Tibial nerve (tissue), 3 donors: ENCODE data around the gene TNFRSF13B.
"Not testable (repeated sequence)": the region's sequence is repeated elsewhere in the genome, so short reads cannot be mapped to it uniquely, and the experiment has no call there.

Experiments used
- POLR2A ChIP-seq, 2 donors: fragments of 450-650 bp; IDR thresholded peaks; one replicate each; pipeline ENCODE4 v1.6.1; 2017; ENCODE audit warnings: antibody characterized with exemption in 2 of 2, mild to moderate bottlenecking in 2 of 2, moderate library complexity in 2 of 2
- TF ChIP-seq, protein P1 (sequence below), 5 experiments: fragments of 200-600 bp in 3 of 5; fragments of 450-650 bp in 2 of 5; sonication (generic) in 3 of 5; IDR thresholded peaks; one replicate each; pipeline ENCODE4 v1.5.1; 2016 to 2019; ENCODE audit warnings: antibody characterized with exemption in 5 of 5, mild to moderate bottlenecking in 3 of 5, moderate library complexity in 2 of 5

DNA sequence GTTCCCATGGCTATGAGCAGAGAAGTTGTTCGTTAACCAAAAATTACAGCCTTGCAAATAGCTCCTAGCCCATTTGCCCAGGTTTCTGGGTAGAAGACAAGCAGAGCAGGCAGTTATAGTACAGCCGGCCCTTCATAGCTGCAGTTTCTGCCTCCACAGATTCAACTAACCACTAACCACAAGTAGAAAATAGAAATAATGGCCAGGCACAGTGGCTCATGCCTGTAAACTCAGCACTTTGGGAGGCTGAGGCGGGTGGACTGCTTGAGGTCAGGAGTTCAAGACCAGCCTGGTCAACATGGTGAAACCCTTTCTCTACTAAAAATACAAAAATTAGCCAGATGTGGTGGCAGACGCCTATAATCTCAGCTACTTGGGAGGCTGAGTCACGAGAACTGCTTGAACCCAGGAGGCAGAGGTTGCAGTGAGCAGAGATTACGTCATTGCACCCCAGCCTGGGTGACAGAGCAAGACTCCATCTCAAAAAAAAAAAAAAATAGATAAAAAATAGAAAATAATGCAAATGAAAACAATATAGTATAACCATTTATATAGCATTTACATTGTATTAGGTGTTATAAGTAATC lies 7.4 kb upstream of the TNFRSF13B start:
- TF ChIP-seq, protein P1, sequence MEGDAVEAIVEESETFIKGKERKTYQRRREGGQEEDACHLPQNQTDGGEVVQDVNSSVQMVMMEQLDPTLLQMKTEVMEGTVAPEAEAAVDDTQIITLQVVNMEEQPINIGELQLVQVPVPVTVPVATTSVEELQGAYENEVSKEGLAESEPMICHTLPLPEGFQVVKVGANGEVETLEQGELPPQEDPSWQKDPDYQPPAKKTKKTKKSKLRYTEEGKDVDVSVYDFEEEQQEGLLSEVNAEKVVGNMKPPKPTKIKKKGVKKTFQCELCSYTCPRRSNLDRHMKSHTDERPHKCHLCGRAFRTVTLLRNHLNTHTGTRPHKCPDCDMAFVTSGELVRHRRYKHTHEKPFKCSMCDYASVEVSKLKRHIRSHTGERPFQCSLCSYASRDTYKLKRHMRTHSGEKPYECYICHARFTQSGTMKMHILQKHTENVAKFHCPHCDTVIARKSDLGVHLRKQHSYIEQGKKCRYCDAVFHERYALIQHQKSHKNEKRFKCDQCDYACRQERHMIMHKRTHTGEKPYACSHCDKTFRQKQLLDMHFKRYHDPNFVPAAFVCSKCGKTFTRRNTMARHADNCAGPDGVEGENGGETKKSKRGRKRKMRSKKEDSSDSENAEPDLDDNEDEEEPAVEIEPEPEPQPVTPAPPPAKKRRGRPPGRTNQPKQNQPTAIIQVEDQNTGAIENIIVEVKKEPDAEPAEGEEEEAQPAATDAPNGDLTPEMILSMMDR (IDR thresholded peaks at IDR 0.05), result not testable (repeated sequence)
- not testable (repeated sequence) for TF ChIP-seq POLR2A (IDR thresholded peaks at IDR 0.05)
